Measurements from ENCODE around the gene SCGB3A1. TPM values are rescaled to one million over a fixed set of nuclear protein-coding genes. Genes with fewer than 3 reads are reported as not detected.

The SCGB3A1 gene
- total RNA-seq, 1 donor from 2014 or later = 0.71 TPM

DNA sequence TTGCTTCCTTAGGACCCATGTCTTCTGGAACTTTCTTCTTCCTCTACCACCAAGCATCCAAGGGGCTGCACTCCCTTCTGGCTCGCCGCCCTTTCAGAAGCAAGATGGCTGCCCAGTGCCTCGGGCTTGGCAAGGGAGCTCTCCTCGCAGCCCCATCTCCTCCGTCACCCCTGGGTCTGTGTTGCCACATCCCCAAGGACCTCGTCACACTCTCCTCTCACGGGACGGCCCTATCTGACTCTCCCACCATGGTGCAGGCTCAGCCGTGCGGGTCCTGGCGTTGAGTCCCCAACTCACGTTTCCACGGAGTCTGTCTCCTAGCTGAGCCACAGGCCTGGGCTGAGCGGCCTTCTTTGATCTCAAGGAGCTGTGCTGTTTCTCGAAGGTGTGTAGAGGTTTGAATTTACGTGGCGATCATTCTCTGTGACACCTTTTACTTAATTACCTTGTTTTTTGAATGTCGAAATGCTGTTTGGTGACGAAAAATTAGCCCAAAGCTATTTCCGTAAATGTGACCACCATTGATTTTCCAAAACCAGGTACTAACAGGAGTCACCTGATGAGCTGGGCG is 15.0 kb upstream of the SCGB3A1 start:
- no peak for DNase-seq (ENCODE audit: low spot score)

DNA sequence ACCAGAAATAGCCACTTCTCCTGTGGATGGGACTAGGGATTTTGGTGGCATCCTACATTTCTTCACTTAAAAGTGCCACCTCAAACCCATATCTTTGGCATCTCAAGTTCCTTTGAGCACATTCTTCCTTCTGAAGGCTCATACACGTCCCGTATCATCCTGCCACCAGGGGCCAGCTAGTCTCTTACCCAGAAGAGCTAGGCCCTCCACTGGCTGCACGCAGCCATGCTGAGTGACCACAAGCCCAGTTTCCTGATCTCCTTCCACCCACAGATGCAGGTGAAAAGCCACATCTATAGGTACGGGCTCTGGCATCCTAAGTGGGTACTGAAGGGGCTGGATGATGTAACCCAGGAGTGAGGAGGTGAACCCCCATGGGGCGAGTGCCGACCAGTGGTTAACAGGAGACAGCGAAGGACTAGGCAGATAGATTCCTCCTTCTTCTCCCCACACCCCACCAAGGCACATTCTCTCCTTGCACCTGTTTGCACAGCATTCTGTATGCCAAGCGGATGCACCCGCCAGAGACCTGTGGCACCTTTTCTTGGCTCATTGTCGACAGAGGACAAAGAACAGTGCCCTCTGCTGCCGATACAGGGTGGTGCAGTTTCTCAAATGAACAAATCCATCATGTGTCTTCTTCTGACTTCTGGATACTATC is 14.4 kb upstream of the SCGB3A1 start:
- no peak for DNase-seq (ENCODE audit: low spot score)

GRCh38 chr5:180604271-180604670 is 13.0 kb upstream of the SCGB3A1 start:
- DNase-seq (ENCODE audit: low spot score) = no peak

- DNase-seq (ENCODE audit: low spot score) = no peak
These were observed 11.8 kb upstream of the SCGB3A1 start for GRCh38 chr5:180603076-180603594.

- DNase-seq (ENCODE audit: low spot score) = peak; percentile 74
These were observed 11.3 kb upstream of the SCGB3A1 start for GRCh38 chr5:180602481-180603075.

DNA sequence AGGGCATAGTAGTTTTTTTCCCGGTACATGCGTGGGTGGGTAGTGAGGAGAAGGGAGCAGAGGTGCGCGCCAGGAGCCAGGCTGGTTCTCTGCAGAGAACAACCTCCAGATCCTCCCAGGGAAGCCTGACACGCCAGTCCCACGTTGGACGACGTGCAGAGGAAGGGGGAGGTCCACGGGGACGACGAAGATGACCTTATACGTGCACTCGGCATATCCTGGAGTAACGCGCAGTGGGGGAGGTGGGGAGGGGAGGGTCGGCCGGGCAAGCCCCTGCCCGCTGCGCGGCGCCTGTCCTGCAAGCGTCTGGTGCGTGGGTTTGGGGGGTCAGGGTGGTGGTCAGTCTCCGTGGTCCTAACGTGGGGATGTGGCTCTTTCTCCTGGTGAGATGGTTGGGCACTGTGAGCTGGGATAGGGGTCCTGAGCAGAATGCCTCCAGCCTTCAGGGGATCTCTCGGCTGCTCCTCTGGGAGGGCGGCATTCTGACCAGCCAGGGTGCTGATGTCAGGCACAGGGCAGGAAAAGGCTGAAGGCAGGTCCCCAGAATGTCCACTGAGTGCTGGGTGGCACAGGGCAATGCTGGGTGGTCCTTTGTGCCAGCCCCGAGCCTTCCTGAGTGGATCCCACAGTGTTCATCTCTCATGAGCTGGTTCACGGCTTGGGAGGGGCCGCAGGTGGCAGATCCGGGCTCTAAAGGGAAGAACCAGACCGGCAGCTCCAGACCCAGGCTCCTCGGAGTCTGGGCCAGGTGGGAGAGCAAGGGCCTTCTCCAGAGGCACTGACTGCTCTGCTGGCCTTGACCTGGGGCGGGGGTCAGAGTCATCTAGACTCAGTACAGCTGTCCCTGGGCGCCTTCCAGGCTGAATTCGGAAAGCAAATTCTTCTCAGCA is 10.5 kb upstream of the SCGB3A1 start:
- peak; percentile 81 for DNase-seq (ENCODE audit: low spot score)

- peak; percentile 73 for DNase-seq (ENCODE audit: low spot score)
These were observed 9.3 kb upstream of the SCGB3A1 start for GRCh38 chr5:180600554-180601041.

GRCh38 chr5:180599981-180600553 is 8.8 kb upstream of the SCGB3A1 start:
- DNase-seq (ENCODE audit: low spot score) = peak; percentile 49

GRCh38 chr5:180599590-180599914 is 8.3 kb upstream of the SCGB3A1 start:
- DNase-seq (ENCODE audit: low spot score) = peak; percentile 73

DNA sequence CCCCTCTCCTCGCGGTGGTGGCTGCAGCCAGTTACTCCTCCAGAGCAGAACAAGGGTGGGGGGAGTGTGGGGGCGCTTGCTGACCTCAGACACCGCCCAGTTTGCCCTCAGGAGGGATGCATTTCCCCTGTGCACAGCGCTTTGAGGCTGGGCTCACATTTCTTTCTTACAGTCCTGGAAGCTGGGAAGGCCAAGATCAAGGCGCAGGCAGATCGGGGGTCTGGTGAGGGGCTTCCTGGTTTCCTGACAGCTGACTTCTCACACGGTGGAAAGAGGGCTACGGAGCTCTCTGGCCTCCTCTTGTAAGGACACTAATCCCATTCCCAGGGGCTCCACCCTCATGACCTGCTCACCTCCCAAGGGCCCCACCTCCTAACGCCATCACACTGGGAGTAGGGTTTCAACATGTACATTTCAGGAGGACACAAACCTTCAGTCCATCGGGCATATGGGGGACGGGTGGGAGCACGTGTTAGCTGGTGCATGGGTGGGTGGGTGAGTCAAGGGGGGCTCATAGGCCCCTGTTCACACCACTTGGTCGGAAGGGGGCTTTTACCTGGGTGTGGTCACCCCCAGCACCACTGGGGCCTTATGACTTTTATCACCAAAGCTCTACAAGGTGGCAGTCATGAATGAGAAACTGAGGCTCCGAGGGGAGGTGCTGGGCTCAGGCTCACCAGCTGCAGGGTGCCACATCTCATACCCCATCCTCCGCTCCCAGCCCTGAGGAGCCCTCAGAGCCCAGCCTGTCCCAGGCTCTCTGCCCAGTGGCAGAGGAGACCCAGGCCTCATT is 7.7 kb upstream of the SCGB3A1 start:
- DNase-seq (ENCODE audit: low spot score) = peak; percentile 72

DNA sequence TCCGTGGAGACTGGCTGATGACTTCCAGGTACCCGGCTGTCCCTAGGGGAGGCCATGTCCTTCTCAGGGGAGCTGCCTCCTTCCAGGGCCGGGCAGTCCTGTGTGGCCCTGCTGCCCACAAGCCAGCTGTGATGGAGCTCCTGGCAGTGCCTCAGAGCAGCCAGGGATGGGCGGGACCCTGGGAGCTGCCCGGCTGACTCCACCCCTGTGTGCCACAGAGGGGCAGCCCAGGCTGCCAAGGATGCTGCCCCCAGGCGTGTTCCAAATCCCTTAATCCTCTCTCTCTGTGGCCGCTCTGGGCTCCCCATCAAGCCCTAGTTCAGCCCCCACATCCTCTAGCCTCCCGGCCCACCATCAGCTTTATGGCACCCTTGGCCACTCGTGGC is 7.0 kb upstream of the SCGB3A1 start:
- peak; percentile 80 for DNase-seq (ENCODE audit: low spot score)

DNA sequence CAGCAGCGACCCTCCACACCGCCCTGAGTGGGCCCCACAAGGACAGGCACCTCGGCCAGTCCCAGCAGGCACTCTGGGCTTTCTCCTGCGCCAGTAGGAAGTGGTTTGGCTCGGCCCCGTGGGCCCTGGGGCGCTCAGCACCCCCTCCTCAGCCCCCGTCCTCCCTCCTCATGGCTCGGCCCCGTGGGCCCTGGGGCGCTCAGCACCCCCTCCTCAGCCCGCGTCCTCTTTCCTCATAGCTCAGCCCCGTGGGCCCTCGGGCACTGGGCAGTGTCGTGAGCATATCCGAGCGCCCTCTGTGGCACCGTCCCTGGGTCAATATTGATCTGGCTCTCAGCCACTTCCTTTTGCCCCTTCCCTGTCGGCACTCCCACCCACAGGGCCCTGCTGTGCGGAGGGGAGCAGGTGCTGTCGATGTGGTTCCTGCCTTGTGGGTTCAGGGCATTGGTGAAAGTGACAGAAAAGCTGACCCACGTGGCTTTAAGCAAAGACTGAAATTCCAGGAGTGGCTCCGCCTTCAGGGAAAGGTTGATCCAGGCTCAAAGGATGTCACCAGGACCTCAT is 5.5 kb upstream of the SCGB3A1 start:
- no peak for DNase-seq (ENCODE audit: low spot score)

DNA sequence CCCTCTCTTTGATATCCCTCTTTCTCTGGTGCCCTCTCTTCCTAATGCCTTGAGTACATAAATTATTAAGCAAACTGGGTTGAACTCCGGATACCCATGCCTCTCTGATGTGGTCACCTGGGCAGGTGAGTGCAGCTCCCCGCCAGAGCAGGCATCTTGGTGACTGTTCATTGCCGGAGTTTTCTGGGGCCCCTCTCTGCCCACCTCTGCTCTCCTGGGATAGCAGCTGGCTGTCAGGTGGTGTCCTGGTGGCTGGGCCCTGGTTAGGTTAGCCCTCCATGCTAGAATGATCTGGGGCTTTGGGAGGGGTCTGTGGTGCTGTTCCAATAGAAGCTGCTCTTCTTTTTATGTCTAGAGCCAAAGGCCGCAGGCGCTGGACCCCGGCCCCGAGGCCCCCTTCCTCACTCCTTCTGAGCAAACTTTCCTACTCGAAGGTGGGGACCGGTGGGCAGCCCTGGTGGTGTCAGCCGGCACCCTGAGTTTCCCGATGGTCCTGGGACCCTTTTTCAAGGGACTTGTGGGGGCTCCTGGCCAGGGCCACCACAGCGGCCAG is 4.9 kb upstream of the SCGB3A1 start:
- DNase-seq (ENCODE audit: low spot score) = no peak

- no peak for DNase-seq (ENCODE audit: low spot score)
These were observed 4.2 kb upstream of the SCGB3A1 start for GRCh38 chr5:180595381-180596114.

- no peak for DNase-seq (ENCODE audit: low spot score)
These were observed 3.7 kb upstream of the SCGB3A1 start for GRCh38 chr5:180595046-180595379.

DNA sequence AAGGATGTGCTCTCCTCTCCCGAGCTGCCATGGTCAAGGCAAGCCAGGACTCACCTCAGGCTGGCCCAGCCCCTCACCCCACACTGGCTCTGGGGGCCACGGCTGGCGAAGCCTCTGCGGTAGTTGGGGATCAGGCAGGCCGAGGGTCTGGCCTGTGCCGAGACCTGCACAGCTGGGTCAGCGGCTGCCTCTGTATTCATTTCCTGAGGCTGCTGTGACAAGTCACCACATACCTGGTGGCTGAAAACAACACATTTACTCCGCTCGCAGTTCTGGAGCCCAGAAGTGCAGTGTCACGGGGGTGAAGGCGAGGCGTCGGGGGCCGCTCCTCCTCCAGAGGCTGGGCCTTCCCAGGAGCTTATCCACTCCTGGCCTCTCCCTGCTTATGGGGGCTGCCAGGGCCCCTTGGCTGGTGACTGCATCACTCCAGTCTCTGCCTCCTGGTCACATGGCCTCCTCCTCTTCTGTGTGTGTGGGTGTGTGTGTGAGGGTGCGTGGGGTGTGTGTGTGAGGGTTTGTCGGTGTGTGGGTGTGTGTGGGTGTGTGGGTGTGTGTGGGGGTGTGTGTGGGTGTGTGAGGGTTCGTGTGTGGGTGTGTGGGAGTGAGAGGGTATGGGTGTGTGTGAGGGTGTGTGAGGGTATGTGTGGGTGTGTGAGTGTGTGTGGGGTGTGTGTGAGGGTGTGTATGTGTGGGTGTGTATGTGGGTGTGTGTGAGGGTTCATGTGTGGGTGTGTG is 3.2 kb upstream of the SCGB3A1 start:
- no peak for DNase-seq (ENCODE audit: low spot score)

GRCh38 chr5:180593446-180594206 is 2.3 kb upstream of the SCGB3A1 start:
- no peak for DNase-seq (ENCODE audit: low spot score)

DNA sequence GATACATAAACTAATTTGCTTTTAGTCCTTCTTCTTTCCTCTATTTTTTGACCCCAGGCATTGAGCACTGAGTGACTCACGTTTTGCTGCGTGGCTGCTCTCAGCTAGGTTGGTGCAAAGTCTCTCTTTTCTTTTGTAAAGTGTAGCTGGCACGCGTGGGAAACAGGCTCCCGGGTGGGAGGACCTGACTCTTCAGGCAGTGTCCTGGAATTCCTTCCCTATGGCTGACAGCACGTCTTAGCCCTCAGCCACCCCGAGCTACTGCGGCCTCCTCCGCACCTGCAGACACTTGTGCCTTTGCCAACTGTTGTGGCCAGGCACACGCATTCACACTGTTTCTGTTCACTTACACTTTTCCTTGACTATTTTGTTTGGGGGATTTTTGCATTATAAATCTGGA is 877 bp upstream of the SCGB3A1 start:
- no peak for DNase-seq (ENCODE audit: low spot score)
